Activated effector memory CD4-positive, alpha-beta T cell treated with anti-CD3 and anti-CD28 coated beads, Interleukin-2, amount 50 U/mL, for 16 hours (primary cell): ENCODE measurements around the gene ZNF709.
A peak's percentile ranks its signal among the peaks of the same experiment; 100 is the strongest.
"Not testable (repeated sequence)": the region's sequence is repeated elsewhere in the genome, so short reads cannot be mapped to it uniquely, and the experiment has no call there.

ENCODE experiments used
- DNase-seq: peaks from one replicate; pipeline ENCODE4 v3.0.0-alpha.2; 2020

ZNF709 gene

GRCh38 chr19:12448808-12449207, 35.8 kb downstream of the ZNF709 start:
- no peak for DNase-seq

GRCh38 chr19:12440541-12441316, 43.9 kb downstream of the ZNF709 start, which contains the start of gene ZNF443:
ZNF443 (minus strand) TSS chr19:12441021; CDS start chr19:12440914, 107 bp downstream.
- peak; percentile 99 for DNase-seq

- peak; percentile 84 for DNase-seq
Measured at GRCh38 chr19:12439686-12440540, 44.7 kb downstream of the ZNF709 start.

GRCh38 chr19:12430726-12431299, 53.8 kb downstream of the ZNF709 start:
- not testable (repeated sequence) for DNase-seq

- DNase-seq, result no peak
Measured at GRCh38 chr19:12425888-12426274, 58.7 kb downstream of the ZNF709 start.

- no peak for DNase-seq
Measured at GRCh38 chr19:12425236-12425887, 59.3 kb downstream of the ZNF709 start.

- DNase-seq, result not testable (repeated sequence)
Measured at GRCh38 chr19:12417273-12417672, 67.3 kb downstream of the ZNF709 start.

GRCh38 chr19:12411893-12412292, 72.7 kb downstream of the ZNF709 start:
- DNase-seq, result no peak
